Activated CD4-positive, alpha-beta T cell treated with anti-CD3 and anti-CD28 coated beads, Interleukin-2, amount 50 U/mL, for 48 hours (primary cell): Measurements from ENCODE around the gene PLEKHM2.

Experiments used
- DNase-seq, 2 experiments: peaks; one replicate each; pipeline ENCODE4 v3.0.0-alpha.2; 2020

Gene PLEKHM2

DNA sequence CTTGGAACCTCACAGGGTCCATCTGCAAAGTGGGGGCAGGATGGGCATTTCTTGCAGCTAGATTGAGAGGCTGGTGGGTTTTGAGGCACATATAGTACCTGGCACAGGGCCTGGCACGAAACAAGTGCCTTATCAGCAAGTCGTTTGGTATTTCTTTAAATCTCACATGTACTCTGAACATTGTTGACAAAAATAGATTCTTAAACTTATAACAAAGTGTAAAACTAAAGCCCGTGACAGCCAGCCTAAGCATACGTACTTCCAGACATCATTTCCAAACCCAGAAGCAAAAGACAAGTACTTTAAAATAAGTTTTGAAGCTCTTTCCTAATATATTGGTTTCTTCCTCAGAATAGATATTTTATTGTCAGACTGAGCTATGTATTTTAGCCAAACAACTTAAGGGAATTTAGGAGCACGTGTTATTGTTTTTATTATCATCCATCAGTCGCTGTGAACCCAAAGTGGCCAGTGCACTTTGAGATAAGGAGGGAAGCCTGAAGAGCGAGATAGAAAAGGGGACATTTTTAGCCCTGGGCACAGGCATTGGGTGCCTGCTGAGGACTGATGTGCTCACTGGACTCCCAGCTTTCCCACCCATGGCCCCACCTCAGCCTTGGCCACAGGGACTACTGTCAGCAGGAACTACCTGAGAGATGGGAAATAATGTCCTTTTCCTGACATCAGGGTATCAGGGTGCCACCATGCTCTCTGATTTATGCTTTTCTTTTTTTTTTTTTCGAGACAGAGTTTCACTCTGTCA, 77.4 kb downstream of the PLEKHM2 start:
- no peak for DNase-seq

DNA sequence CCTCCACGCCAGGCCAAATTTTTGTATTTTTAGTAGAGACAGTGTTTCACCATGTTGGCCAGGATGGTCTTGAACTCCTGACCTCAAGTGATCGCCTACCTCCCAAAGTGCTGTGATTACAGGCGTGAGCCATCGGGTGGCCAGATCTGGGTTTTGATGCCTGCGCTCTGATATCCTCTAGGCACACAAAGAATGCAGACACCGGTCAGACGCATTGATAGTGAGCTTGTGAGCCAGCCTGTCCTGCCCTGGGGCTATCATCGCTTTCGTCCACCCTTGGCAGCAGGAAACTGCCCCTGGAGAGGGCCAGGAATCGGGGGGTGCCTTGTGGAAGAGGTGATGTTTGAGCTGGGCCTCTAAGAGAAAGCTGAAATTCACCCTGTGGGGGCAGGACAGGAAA, 78.4 kb downstream of the PLEKHM2 start:
- DNase-seq: no peak

DNA sequence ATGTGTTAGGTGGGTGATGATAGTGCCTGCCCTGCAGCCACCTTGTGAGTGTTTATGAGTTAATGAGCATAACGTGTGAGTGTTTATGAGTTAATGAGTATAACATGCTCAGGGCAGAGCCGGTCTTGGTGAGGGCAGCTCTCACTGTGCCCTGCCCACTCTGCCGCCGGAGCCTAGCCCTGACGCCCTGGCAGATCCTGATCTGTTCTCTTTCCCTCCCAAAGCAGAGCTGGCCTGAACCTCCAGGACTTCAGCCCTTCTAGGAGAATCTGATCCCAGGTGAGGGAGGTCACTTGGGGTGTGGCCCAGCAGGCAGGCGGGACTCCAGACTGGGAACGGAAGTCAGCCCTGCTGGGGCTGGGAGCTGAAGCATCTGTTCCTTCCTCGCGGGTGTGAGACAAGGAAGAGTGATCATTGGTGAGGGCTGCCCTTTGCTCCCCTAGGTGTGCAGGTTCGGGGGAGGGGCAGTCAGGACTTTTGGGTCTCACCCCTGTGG, 80.2 kb downstream of the PLEKHM2 start:
- DNase-seq: no peak

DNA sequence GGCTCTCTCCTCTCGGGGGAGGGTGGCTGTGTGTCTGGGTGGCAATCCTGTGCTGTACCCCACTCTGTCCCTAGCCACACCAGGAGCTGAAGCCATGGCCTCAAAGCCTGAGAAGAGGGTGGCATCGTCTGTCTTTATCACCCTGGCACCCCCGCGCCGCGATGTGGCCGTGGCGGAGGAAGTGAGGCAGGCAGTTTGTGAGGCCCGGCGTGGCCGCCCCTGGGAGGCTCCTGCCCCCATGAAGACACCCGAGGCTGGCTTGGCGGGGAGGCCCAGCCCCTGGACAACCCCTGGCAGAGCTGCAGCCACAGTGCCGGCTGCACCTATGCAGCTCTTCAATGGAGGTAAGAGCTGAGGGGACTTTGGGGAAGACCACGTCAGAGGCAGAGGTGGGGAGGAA, 80.8 kb downstream of the PLEKHM2 start:
- no peak for DNase-seq

GRCh38 chr1:15765495-15766194, 81.5 kb downstream of the PLEKHM2 start:
- DNase-seq: no peak

DNA sequence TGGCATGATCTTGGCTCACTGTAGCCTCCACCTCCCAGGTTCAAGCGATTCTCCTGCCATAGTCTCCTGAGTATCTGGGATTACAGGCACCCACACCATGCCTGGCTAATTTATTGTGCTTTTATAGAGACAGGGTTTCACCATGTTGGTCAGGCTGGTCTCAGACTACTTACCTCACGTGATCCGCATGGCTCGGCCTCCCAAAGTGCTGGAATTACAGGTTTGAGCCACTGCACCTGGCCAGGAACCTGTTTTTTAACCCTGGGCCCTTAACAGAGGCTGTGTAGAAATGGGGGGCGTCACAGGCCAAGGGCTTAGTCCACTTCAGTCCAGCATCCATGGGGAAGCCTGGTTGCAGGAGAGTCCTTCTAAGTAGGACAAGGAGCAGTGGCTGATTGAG, 83.8 kb downstream of the PLEKHM2 start:
- no peak for DNase-seq

GRCh38 chr1:15768388-15768787, 84.3 kb downstream of the PLEKHM2 start:
- no peak for DNase-seq

DNA sequence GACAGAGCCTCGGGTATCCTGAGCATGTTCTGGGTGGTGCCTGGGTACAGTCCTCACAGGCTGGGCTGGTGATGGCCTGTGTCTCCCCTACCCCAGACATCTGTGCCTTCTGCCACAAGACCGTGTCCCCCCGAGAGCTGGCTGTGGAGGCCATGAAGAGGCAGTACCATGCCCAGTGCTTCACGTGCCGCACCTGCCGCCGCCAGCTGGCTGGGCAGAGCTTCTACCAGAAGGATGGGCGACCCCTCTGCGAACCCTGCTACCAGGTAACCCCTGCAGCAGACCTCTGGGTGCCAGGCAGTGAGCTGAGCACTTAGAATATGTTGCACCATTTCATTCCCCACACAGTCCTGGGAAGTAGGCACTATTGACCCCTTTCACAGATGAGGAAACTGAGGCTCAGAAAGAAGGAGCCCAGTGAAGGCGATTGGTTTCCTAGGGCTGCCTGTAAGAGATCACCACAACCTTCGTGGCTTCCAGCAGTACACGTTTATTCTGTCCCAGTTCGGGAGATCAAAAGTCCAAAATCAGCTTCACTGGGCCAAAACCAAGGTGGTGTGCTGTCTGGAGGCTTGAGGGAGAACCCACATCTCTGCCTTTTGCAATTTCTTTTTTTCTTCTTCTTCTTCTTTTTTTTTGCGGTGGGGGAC, 86.3 kb downstream of the PLEKHM2 start:
- no peak for DNase-seq

GRCh38 chr1:15771836-15772515, 87.9 kb downstream of the PLEKHM2 start:
- DNase-seq: no peak

DNA sequence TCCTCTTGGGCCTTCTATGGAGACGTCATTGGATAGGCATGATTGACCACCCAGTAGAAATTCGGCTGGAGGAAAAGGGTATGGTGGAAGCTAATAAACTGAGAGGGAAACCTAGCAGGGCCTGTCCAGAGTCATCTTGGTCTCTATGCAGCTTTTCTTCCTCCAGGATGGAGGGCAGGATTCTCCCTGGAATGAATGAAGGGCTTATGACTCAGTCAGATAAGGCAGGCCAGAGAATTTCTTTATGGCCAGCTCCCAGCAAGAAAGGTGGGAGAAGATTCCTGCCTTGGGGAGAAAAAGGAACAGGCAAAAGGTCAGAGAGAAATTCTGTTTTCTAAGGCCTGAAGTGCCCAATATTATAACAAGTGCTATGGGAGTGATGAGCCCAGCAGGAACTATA, 91.6 kb downstream of the PLEKHM2 start:
- no peak for DNase-seq

- no peak for DNase-seq
Measured at GRCh38 chr1:15777909-15778707, 94.0 kb downstream of the PLEKHM2 start.
